Lower leg skin (tissue), 3 donors: ENCODE results near the gene RESP18.

Experiments
- CTCF ChIP-seq, 3 donors: fragments of 450-650 bp; IDR thresholded peaks; one replicate each; pipeline ENCODE4 v1.5.1; 2016; ENCODE audit warnings: antibody characterized with exemption in 3 of 3, mild to moderate bottlenecking in 3 of 3, moderate library complexity in 2 of 3
- POLR2A ChIP-seq, 2 donors: fragments of 450-650 bp; IDR thresholded peaks; one replicate each; pipeline ENCODE4 v1.6.1; 2016 to 2017; ENCODE audit warnings: antibody characterized with exemption in 2 of 2, mild to moderate bottlenecking in 1 of 2, moderate library complexity in 1 of 2

DNA sequence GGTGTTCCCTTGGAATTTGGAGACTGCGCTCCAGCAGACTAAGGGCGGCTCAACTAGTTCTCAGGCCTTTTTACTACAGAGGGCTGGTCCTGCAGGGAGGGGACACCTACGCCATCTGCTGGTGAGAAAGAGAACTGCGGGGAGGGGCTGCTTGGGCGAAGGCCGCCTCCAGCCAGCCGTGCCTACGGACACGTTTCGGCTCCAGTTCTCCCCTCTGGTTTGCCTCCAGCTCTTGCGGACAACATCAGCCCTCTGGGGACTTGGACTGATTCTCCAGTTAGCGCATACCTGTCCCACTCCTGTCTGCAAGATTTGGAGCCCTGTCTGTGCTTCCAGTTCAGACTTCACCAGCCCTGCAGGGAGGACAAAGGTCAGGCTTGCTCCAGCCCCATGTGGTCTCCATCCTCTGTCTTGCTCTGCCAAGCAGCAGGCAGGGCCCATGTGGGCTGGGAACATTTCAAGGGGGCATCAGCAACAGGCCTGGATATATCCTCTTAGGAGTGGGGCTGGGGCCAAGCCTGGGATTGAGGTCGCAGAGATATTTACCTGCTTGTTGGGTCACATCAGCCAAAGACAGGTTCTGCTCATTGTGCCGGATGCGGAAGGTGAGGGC lies 33.7 kb downstream of the RESP18 start:
- peak in 1 of 3 donors; percentile 96 for TF ChIP-seq CTCF (IDR thresholded peaks at IDR 0.05)
- no peak for TF ChIP-seq POLR2A (IDR thresholded peaks at IDR 0.05)
